Left ventricle myocardium inferior (tissue), 1 donor: ENCODE data around the gene TSC22D3. TPM values are rescaled to one million over a fixed set of nuclear protein-coding genes. Genes with fewer than 3 reads are reported as not detected.
"Not testable (repeated sequence)": the region's sequence is repeated elsewhere in the genome, so short reads cannot be mapped to it uniquely, and the experiment has no call there.

Source experiments
- DNase-seq: peaks from one replicate; pipeline ENCODE4 v3.0.0-alpha.2; 2020
- H3K27ac ChIP-seq: fragments of 200-600 bp; replicated peaks from 2 replicates; pipeline ENCODE4 v1.8.0; 2021
- H3K27me3 ChIP-seq: fragments of 200-600 bp; 2 replicates; pipeline ENCODE4 v1.8.0; 2021; ENCODE audit warnings: low read depth
- H3K36me3 ChIP-seq: fragments of 200-600 bp; 2 replicates; pipeline ENCODE4 v1.8.0; 2021
- H3K4me1 ChIP-seq: fragments of 200-600 bp; 2 replicates; pipeline ENCODE4 v1.8.0; 2021
- H3K4me3 ChIP-seq: fragments of 200-600 bp; 2 replicates; pipeline ENCODE4 v1.8.0; 2021; ENCODE audit warnings: mild to moderate bottlenecking, moderate library complexity
- H3K9me3 ChIP-seq: fragments of 200-600 bp; replicated peaks from 2 replicates; pipeline ENCODE4 v1.8.0; 2021
- CTCF ChIP-seq: fragments of 200-600 bp; IDR thresholded peaks from 2 replicates; pipeline ENCODE4 v1.8.0; 2021; ENCODE audit warnings: antibody characterized with exemption, mild to moderate bottlenecking, borderline replicate concordance
- intact Hi-C: fragments of 100-400 bp; cut with micrococcal nuclease; formaldehyde crosslinking; loops from one replicate; pipeline ENCODE4 v1.11.0; 2022
- long read RNA-seq: library from polyadenylated mRNA; unstranded; transcript quantifications from one replicate; pipeline ENCODE4 v2.0.0, GENCODE V29; 2021
- total RNA-seq: library from RNA; stranded (reverse); fragmentation: NEBNext Ultra II Directional; extraction: Animal tissue kit (Norgen Biotek cat#: 25700); gene quantifications from one replicate; pipeline ENCODE4 v1.2.1, GENCODE V29; 2021
- donor health status: DM: no; HTN: yes; CAD: no; lungs with severe emphysema.

The TSC22D3 gene
- total RNA-seq: 58.9 TPM
- long read RNA-seq, transcript TSC22D3-208 (2 exons, 576 nt): minor isoform, 10 of 134 reads
- long read RNA-seq, transcript TSC22D3-203 (3 exons, 2,266 nt): minor isoform, 23 of 134 reads
- long read RNA-seq, transcript TSC22D3-206 (3 exons, 2,027 nt): major isoform, 90 of 134 reads
- long read RNA-seq, partial matches to known transcripts: 0 of 134 reads
- long read RNA-seq, other reads (novel, unspliced or antisense): 10 of 134 reads

DNA sequence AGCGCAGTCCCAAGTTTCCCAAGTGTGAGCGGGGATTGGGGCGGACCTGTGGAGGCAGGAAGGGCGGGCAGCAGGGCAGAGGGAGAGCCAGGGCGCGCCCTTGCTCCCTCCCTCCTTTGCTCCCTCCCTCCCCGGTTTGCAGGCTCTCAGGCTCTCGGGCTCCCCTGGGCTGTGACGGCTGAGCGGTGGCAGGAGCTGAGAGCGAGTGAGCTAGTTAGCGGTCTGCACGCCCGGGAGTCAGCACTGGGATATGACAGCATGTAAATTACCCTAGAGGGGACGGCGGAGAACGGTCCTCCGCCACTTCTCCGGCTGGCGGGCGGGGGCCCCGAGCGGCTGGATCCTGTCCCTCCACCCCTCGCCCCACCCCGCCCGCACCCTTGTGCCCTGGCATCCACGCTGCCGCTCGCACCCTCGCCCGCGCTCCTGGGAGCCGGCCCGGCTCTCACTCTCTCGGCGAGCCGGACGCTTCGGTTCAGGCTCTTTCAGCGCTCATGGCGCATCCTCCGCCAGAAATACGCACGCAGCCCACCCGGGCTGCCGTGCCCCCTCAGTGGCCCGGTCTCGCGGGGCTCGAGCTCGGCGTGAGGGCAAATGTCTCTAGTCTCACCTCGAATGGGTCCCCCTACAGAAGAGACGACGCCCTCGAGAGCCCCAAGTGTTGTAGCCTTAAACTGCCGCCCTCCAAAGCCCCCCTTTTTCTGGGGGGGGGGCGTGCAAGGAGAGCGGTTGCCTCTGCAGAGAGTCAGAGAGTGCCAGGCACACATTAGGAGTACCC, at the start of gene TSC22D3:
Gene TSC22D3, minus strand, starts transcription at position 54 of the 778 bp plus-strand sequence. CDS start 368 bp downstream, outside the sequence.
- peak; percentile 79 for DNase-seq
- H3K4me3 ChIP-seq: peak within 1 kb of the TSS; percentile 73
- H3K9me3 ChIP-seq: no peaks in the 10 kb centered on the region
- intact Hi-C loops: loop anchor here (5.0 kb wide), 2 partner anchors 49 to 119 kb away; no protein-coding TSS in a partner anchor
- peak; percentile 28 for TF ChIP-seq CTCF
- no peaks in the 10 kb centered on the region for H3K27me3 ChIP-seq
- peaks cover 20% of the 10 kb centered on the region for H3K4me1 ChIP-seq
- H3K36me3 ChIP-seq: no peaks in the 10 kb centered on the region
- peak within 1 kb of the TSS; percentile 87 for H3K27ac ChIP-seq

GRCh38 chrX:107823456-107823855, 47.9 kb upstream of the TSC22D3 start:
- no peak overlapping the region for H3K27ac ChIP-seq
- no peak overlapping the region for H3K4me3 ChIP-seq
- no peaks in the 10 kb centered on the region for H3K4me1 ChIP-seq
- no peak for DNase-seq
- H3K9me3 ChIP-seq: peaks cover 11% of the 10 kb centered on the region
- no peaks in the 10 kb centered on the region for H3K36me3 ChIP-seq
- H3K27me3 ChIP-seq: no peaks in the 10 kb centered on the region
- intact Hi-C loops: no loop called here
- no peak for TF ChIP-seq CTCF

DNA sequence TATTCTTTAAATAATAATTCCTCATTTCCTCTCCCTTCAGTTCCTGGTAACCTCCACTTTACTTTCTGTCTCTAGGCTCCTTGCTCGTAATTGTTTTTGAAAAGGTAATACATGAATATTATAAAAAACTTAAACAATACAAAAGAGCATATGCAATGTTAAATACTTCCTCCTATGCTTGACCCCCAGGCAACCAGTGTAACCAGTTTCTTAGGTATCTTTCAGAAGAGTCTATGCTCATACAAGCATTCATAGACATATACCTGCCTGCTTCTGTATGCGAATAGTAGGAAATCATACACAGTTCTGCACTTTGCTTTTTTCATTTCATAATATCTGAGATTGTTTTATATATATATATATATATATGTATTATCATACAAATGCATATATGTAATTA, 47.5 kb upstream of the TSC22D3 start:
- Histone ChIP-seq H3K4me1 (no peaks in the 10 kb centered on the region), H3K9me3 (peaks cover 13% of the 10 kb centered on the region), H3K27ac (no peak overlapping the region), H3K4me3 (no peak overlapping the region), H3K36me3 (no peaks in the 10 kb centered on the region), H3K27me3 (no peaks in the 10 kb centered on the region)
- intact Hi-C loops: no loop called here
- DNase-seq: no peak
- no peak for TF ChIP-seq CTCF

- TF ChIP-seq CTCF: no peak
These were observed 43.4 kb upstream of the TSC22D3 start for GRCh38 chrX:107818900-107819521.

DNA sequence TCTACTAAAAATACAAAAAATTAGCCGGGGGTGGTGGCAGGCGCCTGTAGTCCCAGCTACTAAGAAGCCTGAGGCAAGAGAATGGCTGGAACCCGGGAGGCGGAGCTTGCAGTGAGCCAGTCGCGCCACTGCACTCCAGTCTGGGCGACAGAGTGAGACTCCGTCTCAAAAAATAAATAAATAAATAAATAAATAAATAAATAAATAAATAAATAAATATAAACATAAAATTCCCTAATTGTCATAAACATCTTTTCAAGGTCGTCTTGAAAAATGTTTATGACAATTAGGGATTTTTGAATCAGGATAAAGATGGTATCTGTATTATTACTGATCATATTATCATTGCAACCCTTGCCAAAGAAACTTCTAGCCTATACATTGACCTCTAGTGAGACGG, 34.5 kb upstream of the TSC22D3 start:
- H3K27ac ChIP-seq, H3K4me3 ChIP-seq, DNase-seq, H3K36me3 ChIP-seq, intact Hi-C loops, H3K9me3 ChIP-seq, H3K4me1 ChIP-seq, H3K27me3 ChIP-seq: not testable (repeated sequence)

More at GRCh38 chrX:107818900-107819521, 43.4 kb upstream of the TSC22D3 start:
- no peak for DNase-seq
- Histone ChIP-seq H3K4me3 (no peak overlapping the region), H3K36me3 (no peaks in the 10 kb centered on the region), H3K27ac (no peak overlapping the region), H3K9me3 (peaks cover 13% of the 10 kb centered on the region), H3K4me1 (no peaks in the 10 kb centered on the region), H3K27me3 (no peaks in the 10 kb centered on the region)
- intact Hi-C loops: no loop called here

DNA sequence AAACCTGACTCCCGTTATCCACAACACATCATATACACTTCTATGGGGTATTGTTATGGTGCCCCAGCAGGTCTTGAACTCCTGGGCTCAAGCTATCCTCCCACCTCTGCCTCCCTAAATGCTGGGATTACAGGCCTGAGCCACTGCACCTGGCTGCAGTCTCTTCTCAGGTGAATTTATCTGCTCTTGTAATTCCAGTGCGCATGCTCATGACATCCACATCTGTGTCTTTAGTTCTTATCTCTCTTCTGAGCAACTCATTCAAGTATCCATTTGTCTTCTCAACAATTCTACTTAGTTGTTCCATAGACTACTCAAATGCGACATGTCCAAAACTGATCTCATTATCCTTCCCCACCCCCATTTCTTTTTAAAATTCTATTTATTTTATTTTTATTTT, 29.6 kb upstream of the TSC22D3 start:
- DNase-seq: no peak
- Histone ChIP-seq H3K4me3 (no peak overlapping the region), H3K9me3 (peaks cover 7% of the 10 kb centered on the region), H3K27ac (no peak overlapping the region), H3K36me3 (no peaks in the 10 kb centered on the region), H3K4me1 (no peaks in the 10 kb centered on the region), H3K27me3 (no peaks in the 10 kb centered on the region)
- intact Hi-C loops: no loop called here
- TF ChIP-seq CTCF: no peak
